ENCODE results near the gene TMEM190.
"Not testable (repeated sequence)": the region's sequence is repeated elsewhere in the genome, so short reads cannot be mapped to it uniquely, and the experiment has no call there.

The TMEM190 gene

GRCh38 chr19:55402509-55402908, 25.9 kb downstream of the TMEM190 start:
- TF ChIP-seq TAF1 (IDR thresholded peaks at IDR 0.05; ENCODE audit: borderline replicate concordance, low read depth, low read length): no peak
- no peak; the same call in none of the 2 replicates for TF ChIP-seq POLR2AphosphoS5 (IDR thresholded peaks at IDR 0.05; ENCODE audit: low read depth, low read length)
- no peak for TF ChIP-seq POLR2A (IDR thresholded peaks at IDR 0.05; ENCODE audit: low read depth, low read length)
- no peak for DNase-seq (ENCODE audit: insufficient read length)
- no peak for FAIRE-seq

GRCh38 chr19:55405638-55406037, 29.0 kb downstream of the TMEM190 start:
- no peak for FAIRE-seq
- DNase-seq (ENCODE audit: insufficient read length): no peak
- peak; percentile 32; the same call in 1 of the 2 replicates for TF ChIP-seq POLR2AphosphoS5 (IDR thresholded peaks at IDR 0.05; ENCODE audit: low read depth, low read length)
- TF ChIP-seq TAF1 (IDR thresholded peaks at IDR 0.05; ENCODE audit: borderline replicate concordance, low read depth, low read length): no peak

- no peak for FAIRE-seq
- DNase-seq (ENCODE audit: insufficient read length): no peak
- TF ChIP-seq POLR2A (IDR thresholded peaks at IDR 0.05; ENCODE audit: low read depth, low read length): no peak
Observed at GRCh38 chr19:55406091-55406825, 29.6 kb downstream of the TMEM190 start.

- TF ChIP-seq POLR2A (IDR thresholded peaks at IDR 0.05; ENCODE audit: low read depth, low read length) (no peak), TAF1 (IDR thresholded peaks at IDR 0.05; ENCODE audit: borderline replicate concordance, low read depth, low read length) (no peak), POLR2AphosphoS5 (IDR thresholded peaks at IDR 0.05; ENCODE audit: low read depth, low read length) (no peak)
- no peak for FAIRE-seq
- peak; percentile 53 for DNase-seq (ENCODE audit: insufficient read length)
Observed at GRCh38 chr19:55406826-55407549, 30.4 kb downstream of the TMEM190 start.

GRCh38 chr19:55407550-55407799, 30.8 kb downstream of the TMEM190 start, which contains the start of gene UBE2S:
Gene UBE2S (minus strand): TSS chr19:55407788. CDS start chr19:55407589, 199 bp downstream.
- not testable (repeated sequence) for FAIRE-seq

GRCh38 chr19:55407800-55408532, 31.3 kb downstream of the TMEM190 start:
- FAIRE-seq (peak; percentile 89), DNase-seq (ENCODE audit: insufficient read length) (peak; percentile 97)
- TF ChIP-seq TAF1 (IDR thresholded peaks at IDR 0.05; ENCODE audit: borderline replicate concordance, low read depth, low read length) (no peak), POLR2AphosphoS5 (IDR thresholded peaks at IDR 0.05; ENCODE audit: low read depth, low read length) (peak; percentile 54; the same call in 1 of the 2 replicates), POLR2A (IDR thresholded peaks at IDR 0.05; ENCODE audit: low read depth, low read length) (peak; percentile 53)

More at GRCh38 chr19:55407550-55407799, 30.8 kb downstream of the TMEM190 start, which contains the start of gene UBE2S:
- TF ChIP-seq POLR2A (IDR thresholded peaks at IDR 0.05; ENCODE audit: low read depth, low read length) (peak; percentile 97), POLR2AphosphoS5 (IDR thresholded peaks at IDR 0.05; ENCODE audit: low read depth, low read length) (peak; percentile 97), TAF1 (IDR thresholded peaks at IDR 0.05; ENCODE audit: borderline replicate concordance, low read depth, low read length) (peak; percentile 89)
- not testable (repeated sequence) for DNase-seq (ENCODE audit: insufficient read length)

- FAIRE-seq (no peak), DNase-seq (ENCODE audit: insufficient read length) (no peak)
- no peak for TF ChIP-seq POLR2AphosphoS5 (IDR thresholded peaks at IDR 0.05; ENCODE audit: low read depth, low read length)
- no peak for TF ChIP-seq TAF1 (IDR thresholded peaks at IDR 0.05; ENCODE audit: borderline replicate concordance, low read depth, low read length)
- TF ChIP-seq POLR2A (IDR thresholded peaks at IDR 0.05; ENCODE audit: low read depth, low read length): no peak
Observed at GRCh38 chr19:55408533-55408872, 31.9 kb downstream of the TMEM190 start.

GRCh38 chr19:55409179-55409578, 32.6 kb downstream of the TMEM190 start:
- not testable (repeated sequence) for FAIRE-seq; DNase-seq (ENCODE audit: insufficient read length)

GRCh38 chr19:55410168-55410567, 33.5 kb downstream of the TMEM190 start:
- no peak for DNase-seq (ENCODE audit: insufficient read length)
- FAIRE-seq: no peak
- no peak for TF ChIP-seq TAF1 (IDR thresholded peaks at IDR 0.05; ENCODE audit: borderline replicate concordance, low read depth, low read length)
- no peak for TF ChIP-seq POLR2AphosphoS5 (IDR thresholded peaks at IDR 0.05; ENCODE audit: low read depth, low read length)
- TF ChIP-seq POLR2A (IDR thresholded peaks at IDR 0.05; ENCODE audit: low read depth, low read length): no peak

- TF ChIP-seq POLR2A (IDR thresholded peaks at IDR 0.05; ENCODE audit: low read depth, low read length) (no peak), POLR2AphosphoS5 (IDR thresholded peaks at IDR 0.05; ENCODE audit: low read depth, low read length) (no peak), TAF1 (IDR thresholded peaks at IDR 0.05; ENCODE audit: borderline replicate concordance, low read depth, low read length) (no peak)
- DNase-seq (ENCODE audit: insufficient read length) (no peak), FAIRE-seq (peak; percentile 33)
Observed at GRCh38 chr19:55418185-55418584, 41.6 kb downstream of the TMEM190 start.

GRCh38 chr19:55419103-55419502, 42.5 kb downstream of the TMEM190 start:
- FAIRE-seq: no peak
- TF ChIP-seq POLR2AphosphoS5 (IDR thresholded peaks at IDR 0.05; ENCODE audit: low read depth, low read length) (no peak), POLR2A (IDR thresholded peaks at IDR 0.05; ENCODE audit: low read depth, low read length) (no peak), TAF1 (IDR thresholded peaks at IDR 0.05; ENCODE audit: borderline replicate concordance, low read depth, low read length) (no peak)

More at GRCh38 chr19:55419103-55419502, 42.5 kb downstream of the TMEM190 start:
- DNase-seq (ENCODE audit: insufficient read length): no peak

All from GM12892 (cell line).